B cell (primary cell): ENCODE measurements around the gene CYP26B1. TPM values are rescaled to one million over a fixed set of nuclear protein-coding genes. Genes with fewer than 3 reads are reported as not detected.

Source experiments
- ATAC-seq: fragments of 200-7000 bp; cut with Tn5 transposase; one replicate; pipeline ENCODE4 v1.10.0; 2021; ENCODE audit warnings: low read depth, mild to moderate bottlenecking, moderate number of reproducible peaks, moderate library complexity
- CTCF ChIA-PET: fragments of 350-600 bp; sonication (Branson Sonifier 250); formaldehyde crosslinking; loops from one replicate; lab custom pipeline; 2021; ENCODE audit warnings: antibody characterized with exemption, inconsistent platforms; lab: Charles Lee
- POLR2A ChIA-PET: fragments of 350-600 bp; sonication (Branson Sonifier 250); formaldehyde crosslinking; loops from one replicate; lab custom pipeline; 2021; ENCODE audit warnings: antibody characterized with exemption; lab: Charles Lee
- DNase-seq: peaks from one replicate; pipeline ENCODE4 v3.0.0; 2013
- H2AFZ ChIP-seq: 2 replicates; pipeline ENCODE4 v1.6.1; 2012; ENCODE audit warnings: mild to moderate bottlenecking, low read depth, low read length; ENCODE audit not compliant: insufficient read depth, poor library complexity, severe bottlenecking
- H3K27ac ChIP-seq, 2 donors: 1 replicate in 1 of 2; 2 replicates in 1 of 2; pipeline ENCODE4 v1.5.1; 2012 to 2013; ENCODE audit warnings: low read length in 2 of 2, mild to moderate bottlenecking in 2 of 2, moderate library complexity in 1 of 2
- H3K27me3 ChIP-seq, 4 experiments: fragments of 200-600 bp in 1 of 4; sonication (generic) in 1 of 4; replicated peaks in 1 of 4; 1 replicate in 2 of 4; 2 replicates in 2 of 4; pipeline versions ENCODE4 v1.6.1 to v1.7.0; 2013 to 2016; ENCODE audit warnings: low read length in 3 of 4, mild to moderate bottlenecking in 2 of 4, mixed read lengths in 1 of 4, moderate library complexity in 1 of 4; ENCODE audit not compliant: insufficient read depth in 4 of 4, control insufficient read depth in 3 of 4; ENCODE audit errors: control extremely low read depth in 1 of 4
- H3K36me3 ChIP-seq, 2 experiments: replicated peaks in 1 of 2; 1 replicate in 1 of 2; 2 replicates in 1 of 2; pipeline versions ENCODE4 v1.6.1 to v1.7.1; 2013; ENCODE audit warnings: low read length in 1 of 2; ENCODE audit not compliant: insufficient read depth in 2 of 2, control insufficient read depth in 1 of 2; ENCODE audit errors: control extremely low read depth in 1 of 2, extremely low read depth in 1 of 2
- H3K4me1 ChIP-seq, 2 donors: fragments of 200-600 bp in 1 of 2; sonication (generic) in 1 of 2; 1 replicate in 1 of 2; 2 replicates in 1 of 2; pipeline versions ENCODE4 v1.5.1 to v1.6.1; 2013 to 2017; ENCODE audit warnings: low read length in 2 of 2; ENCODE audit not compliant: control insufficient read depth in 2 of 2, insufficient read depth in 2 of 2
- H3K4me2 ChIP-seq: replicated peaks from 2 replicates; pipeline ENCODE3; 2012; ENCODE audit warnings: mild to moderate bottlenecking, low read depth, low read length; ENCODE audit not compliant: poor library complexity, severe bottlenecking
- H3K4me3 ChIP-seq, 5 experiments: fragments of 200-600 bp in 1 of 5; sonication (generic) in 1 of 5; 1 replicate in 3 of 5; 2 replicates in 2 of 5; pipeline versions ENCODE4 v1.5.1 to v1.7.0; 2011 to 2016; ENCODE audit warnings: low read length in 4 of 5, mild to moderate bottlenecking in 4 of 5, low read depth in 2 of 5, control low read depth in 1 of 5, moderate library complexity in 1 of 5; ENCODE audit not compliant: insufficient read depth in 1 of 5; ENCODE audit errors: control extremely low read depth in 1 of 5, extremely low read depth in 1 of 5
- H3K79me2 ChIP-seq: fragments of 200-600 bp; sonication (generic); one replicate; pipeline ENCODE4 v1.6.0; 2016; ENCODE audit warnings: low read length; ENCODE audit not compliant: control insufficient read depth, insufficient read depth
- H3K9ac ChIP-seq: fragments of 200-600 bp; sonication (generic); 2 replicates; pipeline ENCODE4 v1.6.1; 2017; ENCODE audit warnings: mild to moderate bottlenecking, low read length, moderate library complexity
- H3K9me3 ChIP-seq, 3 donors: one replicate each; pipeline versions ENCODE4 v1.6.1 to v1.7.1; 2013; ENCODE audit warnings: low read length in 2 of 3; ENCODE audit not compliant: control insufficient read depth in 2 of 3, insufficient read depth in 1 of 3; ENCODE audit errors: control extremely low read depth in 1 of 3
- H4K20me1 ChIP-seq: 2 replicates; pipeline ENCODE4 v1.6.0; 2012; ENCODE audit warnings: mild to moderate bottlenecking, low read length; ENCODE audit not compliant: insufficient read depth, control insufficient read depth, poor library complexity, severe bottlenecking
- H3K27ac Mint-ChIP-seq: one replicate; pipeline ENCODE4 v1.8.0; 2021; ENCODE audit warnings: mixed read lengths
- H3K27me3 Mint-ChIP-seq: one replicate; pipeline ENCODE4 v1.8.0; 2021; ENCODE audit warnings: mixed read lengths
- H3K4me1 Mint-ChIP-seq: one replicate; pipeline ENCODE4 v1.8.0; 2021; ENCODE audit warnings: mixed read lengths
- H3K4me3 Mint-ChIP-seq: one replicate; pipeline ENCODE4 v1.8.0; 2021; ENCODE audit warnings: mixed read lengths
- H3K9me3 Mint-ChIP-seq: one replicate; pipeline ENCODE4 v1.8.0; 2022; ENCODE audit warnings: mixed read lengths; ENCODE audit not compliant: insufficient read depth
- EZH2 ChIP-seq: IDR thresholded peaks from 2 replicates; pipeline ENCODE4 v1.6.1; 2012; ENCODE audit warnings: borderline replicate concordance, low read depth, mild to moderate bottlenecking, moderate library complexity, low read length; ENCODE audit not compliant: insufficient read depth, poor library complexity, severe bottlenecking
- WGBS: methylation state at CpG from one replicate; pipeline ENCODE4 v1.1.5; 2013; ENCODE audit warnings: missing lambda C conversion rate; ENCODE audit not compliant: insufficient coverage; 5-methylcytosine and 5-hydroxymethylcytosine counted together
- intact Hi-C: fragments of 100-400 bp; cut with micrococcal nuclease; formaldehyde crosslinking; loops from one replicate; pipeline ENCODE4 v1.10.0; 2022
- polyA plus RNA-seq: library from polyadenylated mRNA; depleted of rRNA; stranded (reverse); fragments of >200 nt; gene quantifications from 2 replicates; pipeline ENCODE4 v1.2.3, GENCODE V29; 2012
- total RNA-seq, 2 donors: library from RNA; stranded (reverse); fragments of 120-200 nt in 1 of 2; gene quantifications; 1 replicate in 1 of 2; 2 replicates in 1 of 2; pipeline versions ENCODE4 v1.2.3 to v1.2.4, GENCODE V29; 2013 to 2022
- TF ChIP-seq, protein P1 (sequence below): fragments of 200-600 bp; IDR thresholded peaks from one replicate; pipeline ENCODE4 v1.8.0; 2022; ENCODE audit warnings: antibody characterized with exemption, mild to moderate bottlenecking

CYP26B1 gene
- total and polyA plus RNA-seq, 2 donors (not counting 1 experiment from before 2014, with no cell fraction given), result not detected

DNA sequence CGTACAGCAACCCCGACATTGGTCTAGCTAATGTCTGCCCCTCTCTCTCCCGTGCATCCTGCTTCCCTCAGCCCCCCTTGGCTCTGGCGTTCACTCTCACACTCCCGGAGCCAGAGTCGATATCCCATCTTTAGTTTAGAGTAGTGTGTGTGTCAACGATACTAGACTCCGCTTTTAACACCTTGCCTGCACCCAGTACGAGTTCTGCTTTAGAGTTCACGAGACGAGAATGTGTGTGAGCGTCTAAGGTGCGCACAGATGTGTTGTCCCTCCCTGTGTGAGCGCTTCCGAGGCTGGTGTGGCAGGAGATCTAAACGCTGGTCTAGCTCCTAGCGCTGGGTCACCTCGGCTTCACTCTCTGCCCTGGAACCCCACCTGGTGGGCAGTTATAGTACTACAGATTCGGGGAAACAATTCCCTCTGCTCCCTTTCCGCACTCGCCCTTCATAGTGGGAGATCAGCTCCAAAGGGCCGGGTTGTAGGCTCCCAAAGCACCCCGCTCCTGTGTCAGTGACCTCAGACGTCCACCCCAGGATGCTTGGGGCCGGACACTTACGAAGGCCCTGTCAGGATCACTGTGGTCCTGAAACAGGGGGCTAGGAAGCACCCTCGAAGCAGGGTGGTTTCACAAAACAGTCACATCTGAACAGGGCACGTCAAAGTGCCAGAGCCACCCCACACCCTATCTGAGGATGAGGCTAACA lies 2.6 kb upstream of the CYP26B1 start:
- ATAC-seq, result peak; percentile 73
- intact Hi-C loops, result no loop called here
- H3K4me3 Mint-ChIP-seq, result peak overlapping the region; percentile 91
- peak overlapping the region; percentile 48 for H3K27ac Mint-ChIP-seq
- peaks cover 59% of the 10 kb centered on the region for H3K27me3 Mint-ChIP-seq
- Histone ChIP-seq H4K20me1 (no peaks in the 10 kb centered on the region), H3K79me2 (no peaks in the 10 kb centered on the region), H3K4me3 (peak overlapping the region in 3 of 5 experiments; percentile 38 to 42 (median 40)), H3K9me3 (peaks cover 0 to 21% (median 6%) of the 10 kb centered on the region in 3 donors), H3K36me3 (no peaks in the 10 kb centered on the region), H3K4me1 (peaks cover 36 to 42% of the 10 kb centered on the region in 2 donors), H3K27ac (no peak overlapping the region), H2AFZ (peak overlapping the region; percentile 73), H3K27me3 (peaks cover 0 to 69% (median 33%) of the 10 kb centered on the region in 4 experiments), H3K4me2 (peak overlapping the region; percentile 72), H3K9ac (peak overlapping the region; percentile 49)
- H3K4me1 Mint-ChIP-seq, result peaks cover 39% of the 10 kb centered on the region
- no peaks in the 10 kb centered on the region for H3K9me3 Mint-ChIP-seq
- ChIA-PET POLR2A (no interaction called here), CTCF (interaction anchor here (0.6 to 1.9 kb wide), 16 partner anchors 8 to 851 kb away, joined by 3 to 15 read pairs (median 4); no protein-coding TSS in a partner anchor)
- WGBS, result 4% methylated on average over 22 of the region's 28 CpGs
- peak; percentile 70 for DNase-seq
- TF ChIP-seq, protein P1, sequence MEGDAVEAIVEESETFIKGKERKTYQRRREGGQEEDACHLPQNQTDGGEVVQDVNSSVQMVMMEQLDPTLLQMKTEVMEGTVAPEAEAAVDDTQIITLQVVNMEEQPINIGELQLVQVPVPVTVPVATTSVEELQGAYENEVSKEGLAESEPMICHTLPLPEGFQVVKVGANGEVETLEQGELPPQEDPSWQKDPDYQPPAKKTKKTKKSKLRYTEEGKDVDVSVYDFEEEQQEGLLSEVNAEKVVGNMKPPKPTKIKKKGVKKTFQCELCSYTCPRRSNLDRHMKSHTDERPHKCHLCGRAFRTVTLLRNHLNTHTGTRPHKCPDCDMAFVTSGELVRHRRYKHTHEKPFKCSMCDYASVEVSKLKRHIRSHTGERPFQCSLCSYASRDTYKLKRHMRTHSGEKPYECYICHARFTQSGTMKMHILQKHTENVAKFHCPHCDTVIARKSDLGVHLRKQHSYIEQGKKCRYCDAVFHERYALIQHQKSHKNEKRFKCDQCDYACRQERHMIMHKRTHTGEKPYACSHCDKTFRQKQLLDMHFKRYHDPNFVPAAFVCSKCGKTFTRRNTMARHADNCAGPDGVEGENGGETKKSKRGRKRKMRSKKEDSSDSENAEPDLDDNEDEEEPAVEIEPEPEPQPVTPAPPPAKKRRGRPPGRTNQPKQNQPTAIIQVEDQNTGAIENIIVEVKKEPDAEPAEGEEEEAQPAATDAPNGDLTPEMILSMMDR, result peak; percentile 71
- TF ChIP-seq EZH2, result peak; percentile 53
